ENCODE data around the gene BSDC1.

The BSDC1 gene

GRCh38 chr1:32393832-32394140 lies 455 bp downstream of the BSDC1 start:
- no peak for DNase-seq

- no peak for DNase-seq
These were observed 1.1 kb downstream of the BSDC1 start for GRCh38 chr1:32393136-32393535.

- DNase-seq, result no peak
These were observed 1.9 kb downstream of the BSDC1 start for GRCh38 chr1:32392325-32392724.

- DNase-seq, result no peak
These were observed 3.1 kb downstream of the BSDC1 start for GRCh38 chr1:32390904-32391870.

GRCh38 chr1:32388641-32389040 lies 5.6 kb downstream of the BSDC1 start:
- DNase-seq, result no peak

- no peak for DNase-seq
These were observed 7.4 kb downstream of the BSDC1 start for GRCh38 chr1:32386676-32387392.

- DNase-seq, result no peak
These were observed 14.2 kb downstream of the BSDC1 start for GRCh38 chr1:32380057-32380456.

- no peak for DNase-seq
These were observed 16.6 kb downstream of the BSDC1 start for GRCh38 chr1:32377541-32378220.

- DNase-seq, result no peak
These were observed 18.0 kb downstream of the BSDC1 start for GRCh38 chr1:32376199-32376598.

GRCh38 chr1:32373996-32374592 lies 20.1 kb downstream of the BSDC1 start:
- DNase-seq, result no peak

- DNase-seq, result no peak
These were observed 22.0 kb downstream of the BSDC1 start for GRCh38 chr1:32372149-32372756.

- no peak for DNase-seq
These were observed 26.2 kb downstream of the BSDC1 start for GRCh38 chr1:32367912-32368635.

- no peak for DNase-seq
These were observed 28.8 kb downstream of the BSDC1 start for GRCh38 chr1:32365445-32365844.

- no peak for DNase-seq
These were observed 29.4 kb downstream of the BSDC1 start for GRCh38 chr1:32364836-32365235.

- DNase-seq, result no peak
These were observed 30.5 kb downstream of the BSDC1 start for GRCh38 chr1:32363713-32364112.

- no peak for DNase-seq
These were observed 31.5 kb downstream of the BSDC1 start, which contains the start of the genes FAM229A and TSSK3 for GRCh38 chr1:32362474-32363313. TSS of gene FAM229A (minus strand) at chr1:32362485. CDS start at chr1:32362091, 394 bp downstream. TSS of gene TSSK3 (plus strand) at chr1:32362539. CDS start at chr1:32362702, 163 bp downstream.

- peak; percentile 25 for DNase-seq
These were observed 32.4 kb downstream of the BSDC1 start for GRCh38 chr1:32361674-32362473.

- DNase-seq, result no peak
These were observed 33.0 kb downstream of the BSDC1 start for GRCh38 chr1:32361308-32361673.

- DNase-seq, result no peak
These were observed 35.8 kb downstream of the BSDC1 start for GRCh38 chr1:32358435-32358834.

- DNase-seq, result no peak
These were observed 36.6 kb downstream of the BSDC1 start for GRCh38 chr1:32357614-32358013.
